HepG2 (cell line): ENCODE measurements around the gene TMEM145. TPM values are rescaled to one million over a fixed set of nuclear protein-coding genes. Genes with fewer than 3 reads are reported as not detected.

Experiments used
- ARID4A ChIP-seq: sonication (generic); formaldehyde crosslinking; IDR thresholded peaks from 2 replicates; pipeline ENCODE4 v1.5.0; 2020; ENCODE audit warnings: mild to moderate bottlenecking, missing genetic modification reagents, borderline replicate concordance
- FOXK2 ChIP-seq: fragments of 450-650 bp; IDR thresholded peaks from 2 replicates; pipeline ENCODE4 v1.6.1; 2016
- KAT8 ChIP-seq: IDR thresholded peaks from 2 replicates; pipeline ENCODE4 v1.6.1; 2016; ENCODE audit warnings: missing genetic modification reagents, missing compliant biosample characterization
- MXI1 ChIP-seq: IDR thresholded peaks from 3 replicates; pipeline ENCODE4 v1.6.1; 2012; ENCODE audit warnings: low read depth, low read length, inconsistent platforms, borderline replicate concordance
- NCOA2 ChIP-seq: sonication (generic); formaldehyde crosslinking; IDR thresholded peaks from 2 replicates; pipeline ENCODE4 v1.8.0; 2022; ENCODE audit warnings: inconsistent platforms
- NKX3-1 ChIP-seq: sonication (generic); formaldehyde crosslinking; IDR thresholded peaks from 2 replicates; pipeline ENCODE4 v1.5.0; 2020; ENCODE audit warnings: missing genetic modification reagents
- NR2F6 ChIP-seq, 2 experiments: IDR thresholded peaks; 2 replicates each; pipeline ENCODE4 v1.6.1; 2016; ENCODE audit warnings: antibody characterized with exemption in 1 of 2, mild to moderate bottlenecking in 1 of 2
- TFDP2 ChIP-seq: sonication (generic); formaldehyde crosslinking; IDR thresholded peaks from 2 replicates; pipeline ENCODE4 v1.4.0; 2020; ENCODE audit warnings: missing genetic modification reagents
- ZNF264 ChIP-seq: sonication (generic); formaldehyde crosslinking; IDR thresholded peaks from 2 replicates; pipeline ENCODE4 v1.4.0; 2020; ENCODE audit warnings: missing genetic modification reagents
- ZNF792 ChIP-seq: IDR thresholded peaks from 2 replicates; pipeline ENCODE4 v1.6.1; 2016
- polyA plus RNA-seq, 8 experiments: library from polyadenylated mRNA; depleted of rRNA in 3 of 8; stranded (reverse) in 7 of 8; unstranded in 1 of 8; fragments of >200 nt; fragmentation: Illumina TruSeq in 4 of 8; extraction: Trizol in 4 of 8; gene quantifications; 2 replicates each; pipeline versions ENCODE4 v1.2.1 to v1.2.3, GENCODE V29; 2011 to 2016; ENCODE audit warnings: low read depth in 4 of 8, missing spikeins in 1 of 8, mixed read lengths in 1 of 8; ENCODE audit not compliant: insufficient read depth in 1 of 8
- total RNA-seq, 5 experiments: library from RNA; depleted of rRNA; stranded (reverse); fragments of >200 nt; fragmentation: Illumina TruSeq; extraction: Trizol; gene quantifications; 2 replicates each; pipeline ENCODE4 v1.2.3, GENCODE V29; 2016; ENCODE audit warnings: low read depth in 1 of 5
- TF ChIP-seq, protein P1 (sequence below): sonication (generic); formaldehyde crosslinking; conservative IDR thresholded peaks from 2 replicates; pipeline ENCODE4 v1.4.0; 2020; ENCODE audit warnings: mild to moderate bottlenecking, missing genetic modification reagents, moderate library complexity
- TF ChIP-seq, protein P2 (sequence below): sonication (generic); formaldehyde crosslinking; IDR thresholded peaks from 2 replicates; pipeline ENCODE4 v1.4.0; 2020; ENCODE audit warnings: missing genetic modification reagents

Gene TMEM145
- total and polyA plus RNA-seq, 2 of the 13 experiments (the other 11 are each of a cell fraction or from before 2014, with no cell fraction given): 0.07 to 5.1 TPM

- TF ChIP-seq ARID4A (CRISPR knock-in tag) (no peak), NKX3-1 (CRISPR knock-in tag) (no peak), ZNF264 (no peak), MXI1 (peak; percentile 42; the same call in 1 of the 3 replicates), TFDP2 (CRISPR knock-in tag) (0 out of 2 replicates have a peak, but pooled peaks have one; percentile 43), FOXK2 (no peak), KAT8 (CRISPR knock-in tag) (peak; percentile 52), ZNF792 (CRISPR knock-in tag) (0 out of 2 replicates have a peak, but pooled peaks have one; percentile 51), NCOA2 (0 out of 2 replicates have a peak, but pooled peaks have one; percentile 20), NR2F6 (IDR thresholded peaks at IDR 0.05) (0 out of 2 replicates have a peak, but pooled peaks have one; percentile 31), NR2F6 (CRISPR knock-in tag; IDR thresholded peaks at IDR 0.05) (peak; percentile 72)
- TF ChIP-seq, protein P1, sequence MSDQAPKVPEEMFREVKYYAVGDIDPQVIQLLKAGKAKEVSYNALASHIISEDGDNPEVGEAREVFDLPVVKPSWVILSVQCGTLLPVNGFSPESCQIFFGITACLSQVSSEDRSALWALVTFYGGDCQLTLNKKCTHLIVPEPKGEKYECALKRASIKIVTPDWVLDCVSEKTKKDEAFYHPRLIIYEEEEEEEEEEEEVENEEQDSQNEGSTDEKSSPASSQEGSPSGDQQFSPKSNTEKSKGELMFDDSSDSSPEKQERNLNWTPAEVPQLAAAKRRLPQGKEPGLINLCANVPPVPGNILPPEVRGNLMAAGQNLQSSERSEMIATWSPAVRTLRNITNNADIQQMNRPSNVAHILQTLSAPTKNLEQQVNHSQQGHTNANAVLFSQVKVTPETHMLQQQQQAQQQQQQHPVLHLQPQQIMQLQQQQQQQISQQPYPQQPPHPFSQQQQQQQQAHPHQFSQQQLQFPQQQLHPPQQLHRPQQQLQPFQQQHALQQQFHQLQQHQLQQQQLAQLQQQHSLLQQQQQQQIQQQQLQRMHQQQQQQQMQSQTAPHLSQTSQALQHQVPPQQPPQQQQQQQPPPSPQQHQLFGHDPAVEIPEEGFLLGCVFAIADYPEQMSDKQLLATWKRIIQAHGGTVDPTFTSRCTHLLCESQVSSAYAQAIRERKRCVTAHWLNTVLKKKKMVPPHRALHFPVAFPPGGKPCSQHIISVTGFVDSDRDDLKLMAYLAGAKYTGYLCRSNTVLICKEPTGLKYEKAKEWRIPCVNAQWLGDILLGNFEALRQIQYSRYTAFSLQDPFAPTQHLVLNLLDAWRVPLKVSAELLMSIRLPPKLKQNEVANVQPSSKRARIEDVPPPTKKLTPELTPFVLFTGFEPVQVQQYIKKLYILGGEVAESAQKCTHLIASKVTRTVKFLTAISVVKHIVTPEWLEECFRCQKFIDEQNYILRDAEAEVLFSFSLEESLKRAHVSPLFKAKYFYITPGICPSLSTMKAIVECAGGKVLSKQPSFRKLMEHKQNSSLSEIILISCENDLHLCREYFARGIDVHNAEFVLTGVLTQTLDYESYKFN (CRISPR knock-in tag): 0 out of 2 replicates have a peak, but pooled peaks have one; percentile 38
- TF ChIP-seq, protein P2, sequence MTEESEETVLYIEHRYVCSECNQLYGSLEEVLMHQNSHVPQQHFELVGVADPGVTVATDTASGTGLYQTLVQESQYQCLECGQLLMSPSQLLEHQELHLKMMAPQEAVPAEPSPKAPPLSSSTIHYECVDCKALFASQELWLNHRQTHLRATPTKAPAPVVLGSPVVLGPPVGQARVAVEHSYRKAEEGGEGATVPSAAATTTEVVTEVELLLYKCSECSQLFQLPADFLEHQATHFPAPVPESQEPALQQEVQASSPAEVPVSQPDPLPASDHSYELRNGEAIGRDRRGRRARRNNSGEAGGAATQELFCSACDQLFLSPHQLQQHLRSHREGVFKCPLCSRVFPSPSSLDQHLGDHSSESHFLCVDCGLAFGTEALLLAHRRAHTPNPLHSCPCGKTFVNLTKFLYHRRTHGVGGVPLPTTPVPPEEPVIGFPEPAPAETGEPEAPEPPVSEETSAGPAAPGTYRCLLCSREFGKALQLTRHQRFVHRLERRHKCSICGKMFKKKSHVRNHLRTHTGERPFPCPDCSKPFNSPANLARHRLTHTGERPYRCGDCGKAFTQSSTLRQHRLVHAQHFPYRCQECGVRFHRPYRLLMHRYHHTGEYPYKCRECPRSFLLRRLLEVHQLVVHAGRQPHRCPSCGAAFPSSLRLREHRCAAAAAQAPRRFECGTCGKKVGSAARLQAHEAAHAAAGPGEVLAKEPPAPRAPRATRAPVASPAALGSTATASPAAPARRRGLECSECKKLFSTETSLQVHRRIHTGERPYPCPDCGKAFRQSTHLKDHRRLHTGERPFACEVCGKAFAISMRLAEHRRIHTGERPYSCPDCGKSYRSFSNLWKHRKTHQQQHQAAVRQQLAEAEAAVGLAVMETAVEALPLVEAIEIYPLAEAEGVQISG (CRISPR knock-in tag): peak; percentile 73
These were observed 3.4 kb downstream of the TMEM145 start (continued) for GRCh38 chr19:42316223-42317211.
